ENCODE data around the gene TAF1B. TPM values are rescaled to one million over a fixed set of nuclear protein-coding genes. Genes with fewer than 3 reads are reported as not detected.

TAF1B gene
- total RNA-seq, 4 donors from 2014 or later = 6.7 to 19.3 (median 14.9) TPM

DNA sequence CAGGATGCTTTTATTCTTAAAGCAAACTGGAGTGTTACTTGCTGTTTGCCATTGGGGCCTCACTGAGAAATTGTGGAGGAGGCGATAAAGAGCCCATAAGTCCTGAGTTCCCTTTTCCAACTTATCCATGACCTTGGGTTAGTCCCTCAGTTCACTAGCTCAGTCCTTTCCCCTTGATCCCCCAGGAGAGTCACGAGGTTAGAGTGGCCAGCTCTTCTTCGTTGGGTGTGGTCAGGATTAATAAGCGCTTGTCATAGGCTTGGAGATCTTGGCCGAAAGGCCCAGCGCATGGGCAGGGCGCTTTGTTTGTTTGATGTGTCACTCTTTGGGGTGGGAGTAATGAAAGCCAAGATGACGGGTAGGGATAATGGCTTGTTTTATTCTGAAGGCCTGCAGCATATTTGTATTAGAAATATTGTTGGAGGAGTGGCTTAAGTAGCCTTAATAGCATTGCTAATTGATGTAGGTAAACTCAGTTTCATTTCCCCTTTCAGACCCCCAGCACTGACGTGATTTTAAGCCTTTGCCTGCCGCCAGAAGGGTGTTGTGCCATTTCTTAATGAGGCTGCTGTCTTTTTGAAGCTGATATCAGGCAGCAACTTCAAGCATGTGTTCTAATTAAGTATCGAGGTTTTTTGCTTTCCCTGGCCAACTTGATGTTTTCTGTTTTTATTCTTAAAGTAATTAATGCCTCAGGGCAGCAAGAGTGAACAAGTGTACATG is 123.9 kb downstream of the TAF1B start:
- Histone ChIP-seq H3K4me3 (no peak overlapping the region), H3K27me3 (no peaks in the 10 kb centered on the region), H3K27ac (peak overlapping the region; percentile 5 to 62 (median 28)), H3K36me3 (peaks cover 0 to 73% (median 0%) of the 10 kb centered on the region in 3 donors), H3K9me3 (no peaks in the 10 kb centered on the region), H3K4me1 (peaks cover 1 to 30% (median 18%) of the 10 kb centered on the region in 3 donors)
- intact Hi-C loops (cut with DNase I) = no loop called here
- 63 to 74% methylated on average over 10 to 11 of the region's 11 CpGs for WGBS, 2 donors
- DNase-seq = no peak
- TF ChIP-seq POLR2A (IDR thresholded peaks at IDR 0.05) = no peak
- TF ChIP-seq, protein P1, sequence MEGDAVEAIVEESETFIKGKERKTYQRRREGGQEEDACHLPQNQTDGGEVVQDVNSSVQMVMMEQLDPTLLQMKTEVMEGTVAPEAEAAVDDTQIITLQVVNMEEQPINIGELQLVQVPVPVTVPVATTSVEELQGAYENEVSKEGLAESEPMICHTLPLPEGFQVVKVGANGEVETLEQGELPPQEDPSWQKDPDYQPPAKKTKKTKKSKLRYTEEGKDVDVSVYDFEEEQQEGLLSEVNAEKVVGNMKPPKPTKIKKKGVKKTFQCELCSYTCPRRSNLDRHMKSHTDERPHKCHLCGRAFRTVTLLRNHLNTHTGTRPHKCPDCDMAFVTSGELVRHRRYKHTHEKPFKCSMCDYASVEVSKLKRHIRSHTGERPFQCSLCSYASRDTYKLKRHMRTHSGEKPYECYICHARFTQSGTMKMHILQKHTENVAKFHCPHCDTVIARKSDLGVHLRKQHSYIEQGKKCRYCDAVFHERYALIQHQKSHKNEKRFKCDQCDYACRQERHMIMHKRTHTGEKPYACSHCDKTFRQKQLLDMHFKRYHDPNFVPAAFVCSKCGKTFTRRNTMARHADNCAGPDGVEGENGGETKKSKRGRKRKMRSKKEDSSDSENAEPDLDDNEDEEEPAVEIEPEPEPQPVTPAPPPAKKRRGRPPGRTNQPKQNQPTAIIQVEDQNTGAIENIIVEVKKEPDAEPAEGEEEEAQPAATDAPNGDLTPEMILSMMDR (IDR thresholded peaks at IDR 0.05) = no peak

DNA sequence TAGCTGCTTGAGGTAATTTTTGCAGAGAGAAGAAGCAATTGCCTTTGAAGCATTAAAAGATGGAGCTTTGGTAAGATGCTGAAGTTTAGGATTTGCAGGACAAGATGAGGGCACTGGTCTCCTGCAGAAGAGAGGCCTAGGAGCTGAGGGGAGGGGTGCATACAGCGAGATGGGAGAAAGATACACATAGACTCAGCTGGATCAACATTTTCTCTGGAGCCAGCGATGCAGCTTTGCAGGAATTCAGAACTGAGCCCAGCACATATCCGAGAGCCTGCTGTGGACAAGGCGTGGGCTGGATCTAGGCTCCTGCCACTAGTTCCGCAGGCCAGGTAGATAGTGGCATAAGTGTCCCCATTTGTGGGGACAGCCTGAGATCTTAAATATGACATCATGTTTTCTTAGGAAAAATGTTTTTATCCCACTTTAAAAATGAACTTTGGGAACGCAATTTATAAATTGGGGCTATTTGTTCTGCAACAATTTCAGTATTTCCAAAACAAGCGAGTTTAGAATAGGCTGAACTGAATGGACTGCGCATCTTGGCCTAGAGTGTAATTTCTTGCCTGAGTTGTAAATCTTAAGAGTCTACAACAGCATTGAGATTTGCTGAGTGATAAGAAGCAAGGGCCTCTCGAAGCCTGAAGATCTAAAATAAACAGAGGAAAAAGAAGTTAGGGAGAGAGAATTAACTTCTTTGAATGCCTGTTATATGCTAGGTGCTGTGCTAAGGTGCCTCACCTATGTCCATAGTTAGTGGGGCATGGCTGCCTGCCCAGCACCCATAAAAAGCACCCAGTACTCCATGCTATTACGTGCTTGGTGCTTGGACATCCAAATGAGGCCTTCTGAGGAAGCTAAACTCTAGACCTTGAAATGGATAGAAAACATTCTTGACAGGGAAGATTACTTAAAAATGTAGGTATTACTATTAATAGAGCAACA is 125.6 kb downstream of the TAF1B start:
- intact Hi-C loops (cut with DNase I) = no loop called here
- no peak for TF ChIP-seq POLR2A (IDR thresholded peaks at IDR 0.05)
- TF ChIP-seq, protein P1 (IDR thresholded peaks at IDR 0.05) = no peak
- WGBS, 2 donors = 85 to 90% methylated on average over 10 of the region's 10 CpGs
- H3K9me3 ChIP-seq = no peaks in the 10 kb centered on the region
- no peaks in the 10 kb centered on the region for H3K27me3 ChIP-seq
- peaks cover 0 to 59% (median 0%) of the 10 kb centered on the region in 3 donors for H3K36me3 ChIP-seq
- no peak overlapping the region for H3K4me3 ChIP-seq
- no peak overlapping the region for H3K27ac ChIP-seq
- peaks cover 11 to 47% (median 18%) of the 10 kb centered on the region in 3 donors for H3K4me1 ChIP-seq
- DNase-seq = no peak

DNA sequence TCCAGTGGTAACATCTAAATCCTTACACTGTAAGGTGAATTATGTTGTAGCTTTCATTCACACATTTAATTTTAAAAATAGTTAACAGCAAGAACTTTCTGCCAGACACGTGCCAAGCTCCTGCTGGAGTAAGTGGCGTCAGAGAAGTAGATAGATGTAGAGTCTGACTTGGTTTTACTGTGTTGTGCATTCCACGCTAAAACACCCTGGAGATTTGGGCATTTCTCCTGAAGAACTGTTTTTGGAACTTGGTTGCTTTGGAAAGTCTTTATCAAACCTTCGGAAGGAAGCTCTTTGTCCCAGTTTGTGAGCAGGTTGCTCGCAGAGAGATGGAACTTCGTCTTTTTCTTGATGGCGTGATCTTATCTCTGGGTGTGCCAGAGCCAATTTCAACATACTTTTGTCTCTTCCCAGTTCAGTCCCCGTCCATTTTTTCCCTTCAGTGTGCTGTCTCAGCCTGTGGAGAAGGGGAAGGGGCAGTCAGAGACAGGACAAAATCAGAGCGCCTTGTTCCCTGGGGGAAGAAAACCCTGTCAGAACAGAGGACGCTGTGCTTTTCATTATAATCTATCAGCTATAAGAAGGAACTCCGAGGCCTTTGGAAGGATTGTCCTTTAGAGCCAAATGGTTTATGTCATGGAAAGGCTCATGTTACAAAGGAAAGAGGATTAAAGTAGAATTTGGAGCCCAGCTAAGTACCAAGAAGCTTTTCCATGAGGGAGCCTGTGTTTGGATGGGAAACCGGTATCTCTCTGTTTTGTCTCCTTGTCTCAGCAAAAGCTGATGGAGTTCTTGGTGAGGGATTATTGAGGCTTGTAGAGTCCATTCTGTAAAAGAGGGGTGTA is 127.1 kb downstream of the TAF1B start:
- intact Hi-C loops (cut with DNase I) = no loop called here
- peak overlapping the region; percentile 24 to 76 (median 60) for H3K27ac ChIP-seq
- TF ChIP-seq, protein P1 (IDR thresholded peaks at IDR 0.05) = no peak
- no peak for TF ChIP-seq POLR2A (IDR thresholded peaks at IDR 0.05)
- H3K27me3 ChIP-seq = no peaks in the 10 kb centered on the region
- H3K36me3 ChIP-seq = peaks cover 0 to 59% (median 0%) of the 10 kb centered on the region in 3 donors
- no peak for DNase-seq
- WGBS, 2 donors = 56 to 78% methylated on average over 11 to 12 of the region's 12 CpGs
- no peaks in the 10 kb centered on the region for H3K9me3 ChIP-seq
- H3K4me1 ChIP-seq = peaks cover 11 to 61% (median 26%) of the 10 kb centered on the region in 3 donors
- no peak overlapping the region for H3K4me3 ChIP-seq

DNA sequence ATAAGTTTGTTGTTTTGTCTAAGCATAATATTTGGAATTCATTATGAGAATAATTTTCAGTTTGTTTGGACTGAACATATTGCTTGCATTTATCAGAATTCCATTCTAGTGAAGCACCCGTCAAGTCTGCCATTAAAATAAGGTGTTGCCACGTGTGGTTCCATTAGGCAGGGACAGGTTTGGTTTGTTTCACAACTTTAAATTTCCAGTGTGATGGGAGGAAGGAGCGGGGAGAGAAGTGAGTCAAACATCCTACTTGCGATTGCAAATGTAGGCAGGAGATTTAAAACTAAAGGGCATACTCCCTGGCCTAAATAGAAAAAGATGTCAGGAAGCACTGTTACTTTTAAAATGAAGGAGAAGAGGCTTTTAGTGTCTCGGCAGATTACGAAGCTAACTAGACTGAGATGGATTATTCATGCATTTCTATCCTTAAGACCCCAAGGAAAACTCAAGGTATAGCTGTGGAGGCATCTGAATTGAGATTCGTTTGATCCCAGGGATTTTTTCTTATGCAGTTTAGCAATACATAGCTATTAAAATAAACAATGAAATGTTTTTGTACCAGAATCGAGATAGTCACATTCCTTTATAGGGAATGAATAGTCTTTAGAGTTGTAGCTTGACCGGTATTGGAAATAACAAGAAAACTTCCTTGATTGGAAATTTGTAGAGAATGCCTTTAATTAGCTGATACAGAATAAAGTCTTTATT is 128.0 kb downstream of the TAF1B start:
- 57 to 69% methylated on average over 9 of the region's 9 CpGs for WGBS, 2 donors
- no peaks in the 10 kb centered on the region for H3K9me3 ChIP-seq
- peaks cover 15 to 69% (median 34%) of the 10 kb centered on the region in 3 donors for H3K4me1 ChIP-seq
- H3K36me3 ChIP-seq = peaks cover 0 to 53% (median 0%) of the 10 kb centered on the region in 3 donors
- peak overlapping the region in 3 of 4 donors; percentile 70 to 77 (median 76) for H3K27ac ChIP-seq
- intact Hi-C loops (cut with DNase I) = no loop called here
- TF ChIP-seq, protein P1 (IDR thresholded peaks at IDR 0.05) = no peak
- no peak for TF ChIP-seq POLR2A (IDR thresholded peaks at IDR 0.05)
- DNase-seq = no peak
- H3K27me3 ChIP-seq = no peaks in the 10 kb centered on the region
- no peak overlapping the region for H3K4me3 ChIP-seq

Measured in esophagus squamous epithelium (tissue), 5 donors.